HG02973 (cell line): ENCODE measurements around the gene PLD3.
A peak's percentile ranks its signal among the peaks of the same experiment; 100 is the strongest.
"Not testable (repeated sequence)": the region's sequence is repeated elsewhere in the genome, so short reads cannot be mapped to it uniquely, and the experiment has no call there.

Experiments used
- ATAC-seq: cut with Tn5 transposase; IDR thresholded peaks from one replicate; pipeline ENCODE4 v1.9.1; 2021; ENCODE audit warnings: moderate library complexity; ENCODE audit not compliant: unreplicated experiment

Gene PLD3

DNA sequence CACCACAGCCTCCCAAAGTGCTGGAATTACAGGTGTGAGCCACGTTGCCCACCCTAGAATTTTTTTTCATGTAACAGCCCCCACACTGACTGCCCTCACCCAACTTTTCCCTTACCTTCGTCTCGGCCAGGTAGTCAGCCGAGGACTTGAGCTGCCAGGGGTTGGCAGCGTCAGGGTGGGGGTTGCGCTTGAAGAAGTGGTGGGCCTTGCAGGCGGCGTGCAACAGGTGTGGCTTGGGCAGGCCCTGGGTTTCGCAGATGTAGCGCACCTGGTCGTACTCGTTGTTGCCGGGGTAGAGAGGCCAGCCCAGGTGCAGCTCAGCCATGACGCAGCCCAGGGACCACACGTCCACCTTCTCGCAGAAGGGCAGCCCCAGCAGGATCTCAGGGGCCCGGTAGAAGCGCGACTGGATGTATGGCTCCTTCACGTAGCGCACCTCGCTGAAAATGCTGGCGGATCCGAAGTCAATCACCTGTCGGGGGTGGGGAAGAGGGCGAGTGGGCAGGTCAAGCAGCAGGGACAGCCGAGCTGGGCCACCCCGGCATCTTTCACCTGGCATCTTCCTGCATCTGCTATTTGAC lies 35.3 kb downstream of the PLD3 start:
- no peak for ATAC-seq

DNA sequence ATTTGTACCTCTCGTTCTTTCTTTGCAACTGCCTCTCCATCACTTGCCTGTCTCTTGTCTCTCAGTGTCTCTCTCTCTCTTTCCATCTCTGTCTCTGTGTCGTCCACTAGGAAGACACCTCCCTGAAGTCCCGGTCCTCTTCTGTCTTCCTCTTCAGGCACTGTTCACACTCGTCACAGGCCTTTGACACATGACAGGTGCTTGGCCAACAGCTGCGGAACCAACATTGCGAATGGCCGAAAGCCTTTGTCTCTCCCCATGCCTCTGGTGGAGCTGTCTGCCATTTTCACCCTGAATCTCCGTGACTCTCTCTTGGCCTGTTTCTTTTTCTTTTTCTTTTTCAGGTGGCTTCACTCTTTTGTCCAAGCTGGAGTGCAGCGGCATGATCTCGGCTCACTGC lies 38.7 kb downstream of the PLD3 start:
- no peak for ATAC-seq

- no peak for ATAC-seq
Measured at GRCh38 chr19:40388481-40388880, 40.0 kb downstream of the PLD3 start.

GRCh38 chr19:40389404-40390083 lies 41.0 kb downstream of the PLD3 start:
- no peak for ATAC-seq

- ATAC-seq = no peak
Measured at GRCh38 chr19:40390084-40390742, 41.7 kb downstream of the PLD3 start, which contains the start of gene HIPK4. TSS of gene HIPK4 (minus strand) at chr19:40390181. CDS start at chr19:40389902, 279 bp downstream.

GRCh38 chr19:40392123-40392522 lies 43.6 kb downstream of the PLD3 start:
- ATAC-seq = no peak

DNA sequence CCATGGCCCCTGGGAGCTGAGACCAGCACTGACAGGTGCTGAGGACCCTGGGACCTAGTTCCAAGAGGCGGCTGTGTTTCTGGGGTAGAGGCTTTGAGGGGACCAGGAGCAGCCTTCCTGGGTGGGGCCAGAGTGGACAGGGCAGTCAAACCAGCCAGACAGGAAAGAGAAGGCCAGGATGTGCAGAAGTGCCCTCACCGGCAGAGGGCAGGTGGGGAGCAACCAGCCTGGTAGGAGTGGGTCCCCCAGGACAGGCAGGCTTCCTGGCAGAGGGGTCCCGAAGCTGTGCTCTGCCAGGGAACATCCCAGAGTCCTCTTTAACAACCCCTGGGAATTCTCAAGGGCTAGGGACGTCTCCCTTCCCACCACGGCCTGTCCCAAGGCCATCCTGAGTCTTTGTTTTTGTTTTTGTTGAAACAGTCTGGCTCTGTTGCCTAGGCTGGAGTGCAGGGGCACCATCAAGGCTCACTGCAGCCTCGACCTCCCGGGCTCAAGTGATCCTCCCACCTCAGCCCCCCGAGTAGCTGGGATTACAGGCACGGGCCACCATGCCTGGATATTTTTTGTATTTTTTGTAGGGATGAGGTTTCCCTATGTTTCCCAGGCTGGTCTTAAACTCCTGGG lies 44.5 kb downstream of the PLD3 start:
- no peak for ATAC-seq

DNA sequence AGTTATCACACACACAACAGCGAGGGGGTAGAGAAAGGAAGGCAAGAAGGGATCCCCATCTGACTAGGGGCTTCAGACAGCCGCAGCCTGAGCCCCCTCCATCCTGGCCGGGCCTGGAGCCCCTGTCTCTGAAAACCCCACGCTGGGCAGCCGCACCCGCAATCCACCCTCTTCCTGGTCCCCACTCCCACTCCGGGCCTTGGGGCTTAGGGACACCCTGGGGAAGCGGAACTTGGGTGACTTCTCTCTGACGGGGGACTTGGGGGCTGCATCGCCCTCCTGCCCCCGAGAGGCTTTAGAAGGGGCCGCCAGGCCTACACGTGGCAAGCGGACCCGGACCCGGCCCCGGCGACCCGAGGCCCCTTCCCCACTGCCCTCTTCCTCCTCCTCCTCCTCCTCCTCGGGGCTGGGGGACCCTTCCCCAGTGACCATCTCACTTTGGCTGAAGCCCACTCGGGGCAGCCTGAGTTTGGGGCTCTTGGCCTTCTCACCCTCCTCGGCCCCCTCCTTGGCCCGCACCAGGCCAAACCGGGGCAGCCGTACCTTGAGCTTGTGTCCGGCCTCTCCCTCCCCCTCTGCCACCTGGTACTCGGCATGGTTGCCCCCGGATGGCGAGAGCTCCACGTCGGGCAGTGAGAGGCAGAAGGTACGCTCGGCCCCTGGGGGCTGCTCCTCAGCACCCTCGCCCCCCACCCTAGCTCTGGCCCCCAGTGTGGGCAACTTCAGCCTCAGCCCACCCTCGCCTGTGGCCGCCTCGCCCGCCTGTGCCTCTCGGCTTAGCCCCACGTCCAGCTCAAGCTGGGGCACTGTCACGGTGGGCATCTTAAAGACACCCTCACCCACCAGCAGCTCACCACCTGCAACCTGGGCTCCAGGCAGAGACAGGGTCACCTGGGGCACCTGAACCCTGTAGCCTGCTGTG lies 45.7 kb downstream of the PLD3 start:
- no peak for ATAC-seq

- no peak for ATAC-seq
Measured at GRCh38 chr19:40394816-40395210, 46.3 kb downstream of the PLD3 start.

- no peak for ATAC-seq
Measured at GRCh38 chr19:40395956-40396355, 47.5 kb downstream of the PLD3 start.

GRCh38 chr19:40396886-40397567 lies 48.5 kb downstream of the PLD3 start:
- no peak for ATAC-seq

GRCh38 chr19:40397568-40397906 lies 49.0 kb downstream of the PLD3 start:
- ATAC-seq = no peak

DNA sequence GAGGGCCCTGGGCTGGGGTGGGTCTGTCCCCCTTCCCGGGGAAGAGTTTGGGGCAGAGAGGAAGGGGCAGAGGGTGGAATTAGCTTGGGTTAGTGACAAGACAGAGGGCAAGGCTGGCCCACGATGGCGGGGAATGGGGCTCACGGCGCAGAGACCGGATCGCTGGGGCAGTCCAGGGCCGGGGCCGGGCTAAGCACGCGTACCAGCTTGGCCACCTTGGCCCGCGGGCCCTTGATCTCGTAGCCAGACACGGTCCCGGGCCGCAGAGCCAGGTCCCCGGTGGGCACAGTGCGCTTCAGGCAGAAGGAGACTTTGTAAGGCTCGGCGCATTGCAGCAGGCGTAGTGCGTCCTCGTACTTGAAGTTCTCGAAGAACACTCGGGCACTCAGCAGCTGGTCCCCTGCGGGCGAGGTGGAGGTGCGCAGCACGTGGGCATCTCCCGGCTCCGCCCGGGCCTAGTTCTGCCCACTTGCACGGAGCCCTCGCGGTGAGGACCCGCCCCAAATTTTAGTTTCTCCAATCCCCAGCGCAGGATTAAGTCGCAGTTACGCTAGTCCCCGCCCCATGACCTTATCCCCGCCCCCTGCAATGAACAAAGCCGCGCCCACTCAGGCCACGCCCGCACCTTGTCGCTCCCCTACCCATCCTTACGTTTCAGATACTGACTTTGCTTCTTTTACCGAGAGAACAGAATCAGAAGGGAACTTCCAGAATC lies 50.1 kb downstream of the PLD3 start:
- no peak for ATAC-seq

GRCh38 chr19:40400559-40400958 lies 52.1 kb downstream of the PLD3 start:
- no peak for ATAC-seq

DNA sequence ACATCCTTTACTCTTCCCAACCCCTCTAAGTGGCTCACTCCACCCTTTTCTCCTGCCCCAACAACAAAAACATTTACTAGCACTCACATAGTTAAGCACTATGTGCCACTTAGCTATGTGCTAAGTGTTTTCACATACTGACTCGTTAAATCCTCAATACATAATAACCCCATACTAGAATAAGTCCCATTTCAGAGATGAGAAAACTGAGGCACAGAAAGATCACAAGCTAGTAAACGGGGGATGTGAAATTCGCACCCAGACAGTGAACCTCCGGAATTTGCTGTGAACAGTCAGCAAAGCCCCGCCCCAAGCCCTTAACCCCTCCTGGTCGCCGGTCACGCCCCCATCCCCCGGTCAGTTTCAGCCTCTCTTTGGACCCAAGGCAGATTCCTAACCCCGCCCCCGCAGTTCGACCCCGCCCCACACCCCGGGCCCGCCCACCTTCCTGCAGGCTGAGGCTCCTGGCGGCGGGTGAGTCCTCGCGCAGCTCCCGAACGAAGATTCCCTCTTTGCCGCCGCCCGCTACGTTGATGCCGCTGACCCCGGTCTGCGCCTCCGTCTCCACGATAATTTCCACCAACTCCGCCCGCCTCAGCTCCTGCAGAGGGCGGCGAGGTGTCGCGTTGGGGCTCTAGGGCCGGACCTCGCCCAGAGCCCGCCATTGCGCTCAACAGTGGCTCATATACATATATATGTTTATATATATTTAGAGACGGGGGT lies 54.9 kb downstream of the PLD3 start:
- ATAC-seq = peak; percentile 37

DNA sequence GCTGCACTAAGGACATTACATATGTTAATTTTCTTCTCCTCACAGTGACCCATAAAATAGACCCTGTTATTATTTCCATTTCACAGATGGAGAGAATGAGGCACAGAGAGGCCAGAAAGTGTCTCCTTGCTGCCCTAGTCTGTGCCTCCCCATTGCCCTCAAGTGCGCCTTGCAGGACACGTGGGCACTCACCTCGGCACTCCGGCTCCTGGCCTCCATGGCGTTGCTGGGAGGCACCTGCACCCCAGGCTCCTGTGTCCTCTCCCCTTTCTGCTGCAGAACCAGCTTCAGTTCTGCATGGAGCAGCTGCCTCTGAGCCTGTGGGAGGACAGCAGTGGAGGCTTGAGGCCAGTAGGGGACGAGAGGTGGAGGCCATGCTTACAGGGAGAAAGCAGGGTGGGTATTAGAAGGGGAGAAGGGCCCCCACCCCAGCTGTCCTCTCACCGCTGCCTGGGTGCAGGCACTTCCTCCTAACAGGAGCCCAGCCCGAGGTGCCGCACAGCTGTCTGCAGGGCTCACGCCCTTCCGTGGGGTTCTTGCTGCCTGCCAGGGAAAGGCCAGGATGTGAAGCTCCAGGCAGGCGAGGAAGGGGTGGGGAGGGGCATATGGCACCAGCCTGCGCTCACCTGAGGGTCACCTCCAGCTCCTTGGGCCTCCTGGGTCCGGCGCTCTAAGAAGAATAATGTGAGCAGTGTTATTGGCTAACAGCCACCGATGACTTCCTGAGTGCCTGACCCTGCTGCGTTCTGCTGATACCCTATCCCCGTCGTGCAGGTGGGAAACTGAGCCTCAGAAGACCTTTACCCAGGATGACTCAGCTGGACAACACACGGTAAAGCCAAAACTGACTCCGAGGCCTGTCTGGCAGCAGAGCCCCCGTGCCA lies 59.5 kb downstream of the PLD3 start:
- no peak for ATAC-seq

GRCh38 chr19:40408598-40408925 lies 60.1 kb downstream of the PLD3 start:
- ATAC-seq = not testable (repeated sequence)

- no peak for ATAC-seq
Measured at GRCh38 chr19:40410030-40410389, 61.5 kb downstream of the PLD3 start.
